Sigmoid colon (tissue), 4 donors: ENCODE measurements around the gene DSCAML1.

Experiments
- CTCF ChIP-seq, 4 experiments: fragments of 450-650 bp in 3 of 4; fragments of 200-600 bp in 1 of 4; IDR thresholded peaks; one replicate each; pipeline ENCODE4 v1.5.1; 2016 to 2019; ENCODE audit warnings: antibody characterized with exemption in 4 of 4, mild to moderate bottlenecking in 3 of 4, moderate library complexity in 2 of 4
- EP300 ChIP-seq, 4 donors: sonication (generic); formaldehyde crosslinking; IDR thresholded peaks; one replicate each; pipeline ENCODE4 v1.6.1; 2017; ENCODE audit warnings: antibody characterized with exemption in 4 of 4
- POLR2AphosphoS5 ChIP-seq, 4 donors: sonication (generic); formaldehyde crosslinking; IDR thresholded peaks; one replicate each; pipeline ENCODE4 v1.6.1; 2017; ENCODE audit warnings: antibody characterized with exemption in 4 of 4

- TF ChIP-seq POLR2AphosphoS5 (IDR thresholded peaks at IDR 0.05) (no peak), CTCF (IDR thresholded peaks at IDR 0.05) (no peak), EP300 (IDR thresholded peaks at IDR 0.05) (no peak)
Measured at GRCh38 chr11:117658809-117659208, 138.2 kb downstream of the DSCAML1 start.
